ENCODE measurements around the gene HS3ST5. TPM values are rescaled to one million over a fixed set of nuclear protein-coding genes. Genes with fewer than 3 reads are reported as not detected.

HS3ST5 gene
- total RNA-seq, 4 donors from 2014 or later: 0.42 to 2.8 TPM; not detected in 2

- Histone ChIP-seq H3K27ac (no peak overlapping the region), H3K4me3 (no peak overlapping the region), H3K9me3 (no peaks in the 10 kb centered on the region), H3K36me3 (no peaks in the 10 kb centered on the region), H3K27me3 (no peaks in the 10 kb centered on the region), H3K4me1 (peaks cover 0 to 6% (median 0%) of the 10 kb centered on the region in 4 donors)
- WGBS, 2 donors: 71 to 80% methylated on average over 2 of the region's 2 CpGs
- DNase-seq (ENCODE audit: low spot score in 2 of 2): no peak
- TF ChIP-seq POLR2A (IDR thresholded peaks at IDR 0.05) (no peak), CTCF (IDR thresholded peaks at IDR 0.05) (no peak), EP300 (IDR thresholded peaks at IDR 0.05) (no peak)
Measured at GRCh38 chr6:114277220-114277619, 65.6 kb downstream of the HS3ST5 start.

GRCh38 chr6:114276783-114277182 is 66.0 kb downstream of the HS3ST5 start:
- Histone ChIP-seq H3K36me3 (no peaks in the 10 kb centered on the region), H3K27ac (no peak overlapping the region), H3K4me1 (peaks cover 0 to 4% (median 0%) of the 10 kb centered on the region in 4 donors), H3K4me3 (no peak overlapping the region), H3K27me3 (no peaks in the 10 kb centered on the region), H3K9me3 (no peaks in the 10 kb centered on the region)
- TF ChIP-seq CTCF (IDR thresholded peaks at IDR 0.05): no peak
- TF ChIP-seq EP300 (IDR thresholded peaks at IDR 0.05): no peak
- TF ChIP-seq POLR2A (IDR thresholded peaks at IDR 0.05): no peak
- DNase-seq (ENCODE audit: low spot score in 2 of 2): no peak
- WGBS, 2 donors: 56 to 61% methylated on average over 2 of the region's 2 CpGs

DNA sequence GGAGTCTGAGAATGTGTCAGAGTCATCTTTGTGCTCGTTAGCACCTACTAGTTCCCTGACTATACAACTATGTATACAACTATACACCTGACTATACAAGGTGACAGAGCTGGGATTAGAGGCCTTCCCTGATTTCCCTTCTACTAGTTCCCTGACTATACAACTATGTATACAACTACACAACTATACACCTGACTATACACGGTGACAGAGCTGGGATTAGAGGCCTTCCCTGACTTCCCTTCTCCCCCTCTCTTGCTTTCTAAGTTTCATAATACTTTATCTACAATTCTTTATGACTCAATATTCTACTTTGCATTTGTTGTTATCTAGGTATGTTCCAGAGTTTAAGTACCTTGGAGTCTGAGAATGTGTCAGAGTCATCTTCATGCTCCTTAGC is 68.0 kb downstream of the HS3ST5 start:
- WGBS, 2 donors: 86 to 92% methylated on average over 2 of the region's 2 CpGs
- DNase-seq (ENCODE audit: low spot score in 2 of 2): no peak
- no peak for TF ChIP-seq CTCF (IDR thresholded peaks at IDR 0.05)
- no peak for TF ChIP-seq POLR2A (IDR thresholded peaks at IDR 0.05)
- TF ChIP-seq EP300 (IDR thresholded peaks at IDR 0.05): no peak
- Histone ChIP-seq H3K27ac (no peak overlapping the region), H3K4me3 (no peak overlapping the region), H3K4me1 (peaks cover 0 to 4% (median 0%) of the 10 kb centered on the region in 4 donors), H3K36me3 (no peaks in the 10 kb centered on the region), H3K27me3 (no peaks in the 10 kb centered on the region), H3K9me3 (no peaks in the 10 kb centered on the region)

DNA sequence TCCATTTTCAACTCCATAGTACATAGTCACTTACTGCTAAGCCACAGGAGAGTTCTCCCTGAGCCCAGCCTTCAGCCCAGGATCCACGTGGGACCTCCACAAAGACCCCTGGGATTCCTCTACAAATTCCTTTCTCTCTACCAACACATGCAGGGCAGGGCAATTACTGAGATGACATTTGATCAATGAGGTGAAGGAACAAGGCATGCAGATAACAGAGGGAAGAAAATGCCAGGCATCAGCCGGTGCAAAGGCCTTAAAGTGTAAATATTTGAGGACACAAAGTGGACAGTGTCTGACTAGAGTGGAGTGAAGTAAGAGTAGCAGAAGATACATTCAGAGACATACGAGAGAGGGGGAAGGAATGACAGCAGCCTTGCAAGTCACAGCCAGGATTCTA is 70.2 kb downstream of the HS3ST5 start:
- Histone ChIP-seq H3K9me3 (no peaks in the 10 kb centered on the region), H3K27ac (no peak overlapping the region), H3K27me3 (no peaks in the 10 kb centered on the region), H3K4me1 (peaks cover 0 to 4% (median 0%) of the 10 kb centered on the region in 4 donors), H3K36me3 (no peaks in the 10 kb centered on the region), H3K4me3 (no peak overlapping the region)
- 46 to 60% methylated on average over 3 of the region's 3 CpGs for WGBS, 2 donors
- no peak for TF ChIP-seq EP300 (IDR thresholded peaks at IDR 0.05)
- no peak for TF ChIP-seq POLR2A (IDR thresholded peaks at IDR 0.05)
- TF ChIP-seq CTCF (IDR thresholded peaks at IDR 0.05): no peak
- DNase-seq (ENCODE audit: low spot score in 2 of 2): no peak

GRCh38 chr6:114271405-114271804 is 71.4 kb downstream of the HS3ST5 start:
- H3K27ac ChIP-seq: no peak overlapping the region
- H3K9me3 ChIP-seq: no peaks in the 10 kb centered on the region
- H3K4me3 ChIP-seq: no peak overlapping the region
- TF ChIP-seq CTCF (IDR thresholded peaks at IDR 0.05) (no peak), POLR2A (IDR thresholded peaks at IDR 0.05) (no peak), EP300 (IDR thresholded peaks at IDR 0.05) (no peak)
- H3K27me3 ChIP-seq: no peaks in the 10 kb centered on the region
- DNase-seq (ENCODE audit: low spot score in 2 of 2): no peak
- no peaks in the 10 kb centered on the region for H3K36me3 ChIP-seq
- H3K4me1 ChIP-seq: no peaks in the 10 kb centered on the region
